ENCODE data around the gene GRK4.
"Not testable (repeated sequence)": the region's sequence is repeated elsewhere in the genome, so short reads cannot be mapped to it uniquely, and the experiment has no call there.

The GRK4 gene

DNA sequence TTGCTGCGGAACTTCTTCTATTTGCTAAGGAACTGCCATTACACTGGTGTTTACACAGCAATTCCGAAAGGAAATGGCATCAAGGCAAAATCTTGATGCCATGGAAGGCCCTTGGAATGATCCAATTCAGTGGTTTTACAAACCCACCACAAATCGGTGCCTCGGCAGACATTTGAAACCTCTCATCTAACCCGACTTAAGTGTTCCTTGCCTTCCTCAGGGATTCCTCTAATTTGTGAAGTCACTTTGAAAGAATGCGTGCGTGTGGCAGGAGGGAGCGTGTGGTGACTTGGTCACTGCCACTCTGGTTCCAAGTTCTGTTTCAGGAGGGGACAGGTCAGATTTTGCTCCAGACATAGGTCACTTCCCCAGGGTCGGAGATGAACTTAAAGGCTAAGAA lies 4.9 kb upstream of the GRK4 start:
- DNase-seq (ENCODE audit: low read depth in 2 of 2, low spot score in 1 of 2): no peak

DNA sequence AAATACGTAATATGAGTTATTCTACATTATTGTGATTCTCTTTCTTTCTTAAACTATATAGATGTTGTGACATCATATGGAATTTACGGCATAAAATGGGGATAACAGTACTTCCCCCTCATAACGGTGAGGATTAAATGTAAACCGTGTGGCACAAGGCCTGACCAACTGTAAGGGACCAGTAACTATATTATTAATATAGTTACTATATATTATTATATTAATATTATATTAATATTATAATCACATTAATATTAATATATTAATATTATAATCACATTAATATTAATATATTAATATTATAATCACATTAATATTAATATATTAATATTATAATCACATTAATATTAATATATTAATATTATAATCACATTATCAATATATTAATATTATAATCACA lies 2.9 kb upstream of the GRK4 start:
- DNase-seq (ENCODE audit: low read depth in 2 of 2, low spot score in 1 of 2): not testable (repeated sequence)

DNA sequence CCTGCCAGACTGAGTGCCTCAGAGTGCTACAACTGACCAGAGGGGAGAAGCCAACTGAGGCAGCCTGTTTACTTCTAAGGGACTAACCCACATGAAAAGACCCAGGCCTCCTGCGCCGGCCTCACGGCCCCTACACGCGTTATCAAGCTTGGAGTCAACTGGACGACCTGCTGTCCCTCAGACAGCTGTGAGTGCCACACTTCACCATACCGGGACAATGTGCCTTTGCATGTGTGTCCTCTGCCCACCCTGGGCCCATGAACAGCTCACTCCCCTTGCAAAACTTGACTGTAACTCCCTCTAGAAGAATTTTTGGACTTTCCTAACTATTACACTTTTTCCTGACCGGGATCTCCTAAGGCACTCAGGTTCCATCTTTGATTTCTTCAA lies 2.0 kb upstream of the GRK4 start:
- no peak for DNase-seq (ENCODE audit: low read depth in 2 of 2, low spot score in 1 of 2)

DNA sequence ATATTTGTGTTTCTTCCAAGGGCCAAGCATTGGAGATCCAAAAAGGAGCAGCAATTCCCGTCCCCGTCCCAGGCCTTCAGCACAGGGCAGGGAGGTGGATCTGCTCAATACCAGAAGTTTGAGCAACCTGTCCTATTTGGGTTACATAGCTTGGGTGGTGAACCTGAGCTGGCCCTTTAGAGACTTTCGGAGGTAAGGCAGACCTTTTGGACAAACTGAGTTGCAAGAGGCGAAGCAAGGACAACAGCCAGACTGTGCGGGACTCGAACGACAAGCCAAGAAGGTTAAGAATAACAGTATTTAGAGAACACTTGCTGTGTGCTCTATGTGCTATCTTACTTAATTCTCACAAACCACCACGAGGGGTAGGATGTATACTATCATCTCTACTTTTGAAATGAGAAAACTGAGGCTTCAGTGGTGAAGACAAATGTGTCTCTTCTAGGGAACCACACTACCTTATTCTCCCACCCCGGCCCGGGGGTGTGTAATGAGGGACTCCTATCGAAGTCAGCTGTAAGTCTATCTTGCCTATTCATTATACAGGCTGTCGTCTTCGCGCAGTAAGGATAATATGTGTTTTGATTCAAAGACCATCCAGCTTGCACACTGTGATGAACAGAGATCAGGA lies 1.4 kb upstream of the GRK4 start:
- DNase-seq (ENCODE audit: low read depth in 2 of 2, low spot score in 1 of 2): no peak

DNA sequence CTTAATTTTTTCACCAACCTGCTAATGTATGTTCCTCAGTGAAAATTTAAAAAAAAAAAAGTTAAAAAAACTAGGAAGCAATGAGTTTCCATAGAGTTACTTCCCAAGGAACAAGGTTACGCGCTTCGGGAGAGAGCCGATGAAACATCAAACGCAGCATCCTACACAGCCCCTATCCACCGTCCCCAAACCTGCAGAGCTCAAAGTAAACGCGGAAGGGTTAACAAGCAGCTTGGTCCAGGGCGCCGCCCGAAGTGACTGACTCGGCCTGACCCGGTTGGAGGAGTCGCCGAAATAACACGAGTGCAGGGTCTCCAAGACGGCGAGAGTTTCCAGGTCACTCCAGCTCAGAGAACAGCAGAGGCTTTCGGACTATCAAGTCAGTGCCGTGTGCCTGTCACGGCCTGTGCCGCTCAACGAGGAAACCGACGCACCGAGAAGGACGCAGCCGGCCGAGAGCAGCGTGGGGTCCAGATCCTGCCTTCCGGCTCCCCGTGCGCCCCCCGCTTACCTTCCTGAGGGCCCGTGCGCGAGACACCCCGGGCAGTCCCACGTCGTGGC lies 677 bp upstream of the GRK4 start:
- DNase-seq (ENCODE audit: low read depth in 2 of 2, low spot score in 1 of 2): no peak

DNA sequence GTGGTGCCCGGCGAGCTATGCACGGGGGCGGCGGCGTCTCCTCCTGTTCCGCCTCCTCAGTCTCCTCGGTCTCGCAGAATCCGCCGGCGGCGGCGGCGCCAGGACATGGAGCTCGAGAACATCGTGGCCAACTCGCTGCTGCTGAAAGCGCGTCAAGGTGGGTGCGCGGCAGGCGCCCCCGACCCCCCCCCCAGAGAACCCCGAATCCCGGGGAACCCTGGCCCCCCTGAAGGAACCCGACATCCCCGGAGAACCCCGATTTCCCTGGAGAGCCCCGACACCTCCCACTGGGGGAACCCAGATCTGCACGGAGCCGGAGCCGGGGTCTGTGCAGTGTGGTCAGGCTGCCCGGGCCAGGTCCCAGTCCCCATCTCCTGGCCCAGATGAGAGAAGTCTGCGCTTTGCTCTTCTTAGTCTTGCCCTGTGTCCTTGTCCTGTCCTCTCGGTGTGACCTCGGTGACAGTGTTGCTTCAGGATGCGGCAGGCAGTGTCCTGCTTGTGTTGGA lies 648 bp downstream of the GRK4 start:
- no peak for DNase-seq (ENCODE audit: low read depth in 2 of 2, low spot score in 1 of 2)

DNA sequence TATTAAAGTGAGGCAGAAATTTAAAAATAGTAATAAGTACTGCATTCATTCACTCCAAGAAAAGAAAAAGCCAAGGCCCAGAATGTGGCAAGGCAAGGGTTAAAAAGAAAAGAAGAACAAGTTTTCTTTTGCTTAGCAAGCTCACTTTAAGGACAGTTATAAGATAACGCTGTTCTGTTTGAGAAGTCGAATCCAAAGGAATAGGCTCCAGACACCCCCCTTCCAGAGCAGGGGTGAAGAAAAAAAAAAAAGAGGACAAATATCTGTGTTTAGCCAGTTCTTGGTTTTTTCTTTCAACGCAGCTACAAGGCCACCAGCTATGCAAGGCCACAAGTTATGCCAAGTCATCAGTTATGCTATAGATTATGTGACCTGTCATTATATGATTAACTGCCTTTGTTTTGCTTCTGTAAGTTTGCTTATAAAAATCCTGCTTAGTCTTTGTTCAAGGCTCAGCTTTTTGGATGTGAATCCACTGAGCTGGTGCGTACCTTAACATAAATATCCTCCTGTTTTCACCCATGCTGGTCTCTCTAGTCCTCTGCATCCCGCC lies 1.4 kb downstream of the GRK4 start:
- DNase-seq (ENCODE audit: low read depth in 2 of 2, low spot score in 1 of 2): no peak

DNA sequence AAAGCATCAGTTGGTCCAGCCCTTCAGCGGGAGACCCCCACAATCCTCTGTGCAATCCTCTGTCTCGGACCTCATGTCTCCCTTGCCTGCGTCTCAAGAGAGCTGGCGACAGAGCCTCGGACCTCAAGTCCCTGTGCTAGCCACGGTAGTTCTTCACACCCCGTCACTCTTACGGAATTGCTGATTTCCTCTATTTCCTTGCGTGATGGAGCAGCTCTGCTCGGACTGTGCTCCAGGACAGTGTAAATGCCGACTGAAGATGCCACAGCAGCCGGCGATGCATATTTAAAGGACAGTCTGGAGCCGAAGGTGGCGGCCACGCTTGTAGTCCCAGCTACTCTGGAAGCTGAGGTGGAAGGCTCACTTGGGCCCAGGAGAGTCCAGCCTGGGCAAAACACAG lies 1.9 kb downstream of the GRK4 start:
- DNase-seq (ENCODE audit: low read depth in 2 of 2, low spot score in 1 of 2): no peak

DNA sequence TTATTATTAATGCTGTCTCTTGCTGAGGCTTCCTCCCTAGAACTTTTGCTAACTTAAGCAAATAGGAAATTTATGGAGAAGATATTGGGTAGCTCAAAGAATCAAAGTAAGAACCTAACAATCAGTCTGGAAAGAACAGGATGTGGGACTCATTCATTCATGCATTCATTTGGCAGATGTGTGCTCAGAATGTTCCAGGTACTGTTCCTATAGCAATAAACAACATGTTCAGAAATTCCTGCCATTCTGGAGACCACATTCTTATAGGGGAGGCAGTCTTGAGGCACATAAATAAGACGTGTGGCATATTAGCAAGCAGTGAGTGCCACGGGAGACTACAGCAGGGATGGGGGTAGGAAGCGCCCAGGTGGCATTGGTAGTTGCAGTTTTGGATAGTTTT lies 5.0 kb downstream of the GRK4 start:
- DNase-seq (ENCODE audit: low read depth in 2 of 2, low spot score in 1 of 2): no peak

DNA sequence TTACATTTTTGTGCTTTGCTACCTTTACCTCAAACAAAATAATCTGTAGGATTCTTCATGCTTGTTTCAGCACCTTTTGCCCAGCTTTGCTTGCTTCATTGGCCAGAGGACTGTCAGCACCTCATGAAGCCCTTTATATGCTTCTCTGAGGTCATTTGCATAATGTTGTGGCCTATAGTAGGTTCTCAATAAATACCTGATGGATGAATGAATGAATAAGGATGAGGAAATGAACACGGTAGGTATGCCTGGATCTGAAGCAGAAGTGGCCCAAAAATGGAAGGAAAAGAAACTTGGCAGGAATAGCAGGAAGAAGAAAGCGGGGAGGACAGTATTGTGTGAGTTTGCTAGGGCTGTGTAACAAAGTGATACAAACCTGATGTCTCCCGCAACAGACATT lies 7.9 kb downstream of the GRK4 start:
- DNase-seq (ENCODE audit: low read depth in 2 of 2, low spot score in 1 of 2): no peak

DNA sequence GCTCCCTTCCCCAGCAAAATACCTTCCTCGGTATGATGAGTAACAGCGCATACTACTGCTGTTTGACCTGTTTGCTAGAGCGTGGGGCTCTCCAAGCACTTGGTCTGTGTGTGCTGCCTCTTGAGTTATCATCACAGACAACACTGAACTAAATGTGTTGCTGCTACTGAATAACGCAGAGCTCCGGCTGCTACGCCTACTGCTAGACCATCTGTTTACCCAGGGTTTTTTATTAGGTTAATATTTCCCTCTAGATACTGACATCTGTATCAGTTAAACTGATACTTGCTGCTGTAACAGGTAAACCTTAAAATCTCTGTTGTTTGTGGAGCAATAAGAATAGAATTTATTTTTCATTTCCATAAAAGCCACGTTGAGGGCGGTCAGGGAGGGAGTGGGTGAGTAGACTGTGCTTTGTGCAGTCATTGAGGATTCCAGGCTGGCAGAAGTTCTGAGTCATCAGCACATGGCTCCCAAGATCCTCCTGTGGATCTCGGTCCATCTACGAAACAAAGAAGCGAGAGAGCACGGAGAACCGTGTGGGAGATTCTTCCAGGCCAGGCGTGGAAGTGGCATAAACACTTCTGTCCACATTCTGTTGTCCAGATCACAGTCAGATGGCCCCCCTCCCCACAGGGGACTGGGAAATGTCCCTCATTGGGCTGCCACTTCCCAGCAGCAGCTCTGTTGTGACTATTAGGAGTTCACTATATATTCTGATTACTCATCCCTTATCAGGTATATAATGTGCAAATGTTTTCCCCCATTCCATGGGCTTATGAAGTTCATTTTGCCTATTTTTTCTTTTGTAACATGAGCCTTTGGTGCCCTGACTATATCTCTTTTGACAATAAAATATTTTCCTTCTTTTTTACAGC lies 14.1 kb downstream of the GRK4 start:
- no peak for DNase-seq (ENCODE audit: low read depth in 2 of 2, low spot score in 1 of 2)

DNA sequence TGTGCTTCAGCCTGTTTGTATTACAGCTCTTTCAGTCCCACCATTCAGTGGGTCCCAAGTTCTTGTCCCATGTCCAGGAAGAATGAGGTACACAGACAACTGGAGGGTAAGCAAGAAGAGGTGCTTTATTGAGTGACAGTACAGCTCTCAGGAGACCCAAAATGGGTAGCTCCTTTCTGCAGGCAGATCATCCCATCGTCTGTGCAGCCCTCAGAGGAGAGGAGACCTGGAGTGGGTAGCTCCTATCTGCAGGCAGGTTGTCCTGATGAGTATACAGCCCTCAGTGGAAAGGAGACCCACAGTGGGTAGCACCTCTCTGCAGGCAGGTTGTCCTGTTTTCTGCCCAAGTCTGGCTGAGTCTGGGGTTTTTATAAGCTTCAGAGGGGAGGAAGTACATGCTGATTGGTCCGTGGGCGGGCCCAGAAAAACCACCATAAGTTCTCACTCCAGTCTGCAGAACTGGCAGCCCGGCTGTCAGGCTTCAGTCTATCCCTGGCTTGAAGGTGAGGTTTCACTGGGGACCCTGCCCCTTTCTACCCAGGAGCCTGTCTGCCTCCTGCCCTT lies 18.0 kb downstream of the GRK4 start:
- DNase-seq (ENCODE audit: low read depth in 2 of 2, low spot score in 1 of 2): no peak

DNA sequence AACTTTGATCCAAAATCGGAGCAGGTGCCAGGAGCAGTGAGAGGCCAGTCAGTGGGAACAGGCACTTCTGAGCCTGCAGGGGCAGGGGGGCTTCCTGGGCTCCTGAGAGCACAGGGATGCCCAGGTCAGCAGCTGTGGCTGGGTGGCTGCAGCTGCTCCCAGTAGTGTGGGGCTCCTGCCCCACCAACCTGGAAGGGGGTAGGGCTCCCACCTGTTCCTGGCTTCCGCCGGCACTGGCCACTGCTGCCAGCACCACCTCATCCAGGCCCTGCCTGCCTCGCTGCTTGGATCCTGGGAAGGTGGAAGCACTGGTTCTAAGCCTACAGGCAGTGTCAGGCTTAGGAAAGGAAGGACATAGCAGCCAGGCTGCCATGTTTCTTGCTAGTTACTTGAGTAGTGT lies 18.6 kb downstream of the GRK4 start:
- no peak for DNase-seq (ENCODE audit: low read depth in 2 of 2, low spot score in 1 of 2)

DNA sequence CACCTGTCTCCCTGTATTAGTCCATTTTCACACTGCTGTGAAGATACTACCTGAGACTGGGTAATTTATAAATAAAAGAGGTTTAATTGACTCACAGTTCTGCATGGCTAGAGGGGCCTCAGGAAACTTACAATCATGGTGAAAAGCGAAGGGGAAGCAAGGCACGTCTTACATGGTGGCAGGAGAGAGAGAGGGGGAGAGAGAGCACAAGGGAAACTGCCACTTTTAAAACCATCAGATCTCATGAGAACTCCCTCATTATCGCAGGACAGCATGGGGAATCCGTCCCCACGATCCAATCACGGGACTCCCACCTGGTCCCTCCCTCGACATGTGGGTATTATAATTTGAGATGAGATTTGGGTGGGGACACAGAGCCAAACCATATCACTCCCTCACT lies 20.3 kb downstream of the GRK4 start:
- DNase-seq (ENCODE audit: low read depth in 2 of 2, low spot score in 1 of 2): not testable (repeated sequence)

DNA sequence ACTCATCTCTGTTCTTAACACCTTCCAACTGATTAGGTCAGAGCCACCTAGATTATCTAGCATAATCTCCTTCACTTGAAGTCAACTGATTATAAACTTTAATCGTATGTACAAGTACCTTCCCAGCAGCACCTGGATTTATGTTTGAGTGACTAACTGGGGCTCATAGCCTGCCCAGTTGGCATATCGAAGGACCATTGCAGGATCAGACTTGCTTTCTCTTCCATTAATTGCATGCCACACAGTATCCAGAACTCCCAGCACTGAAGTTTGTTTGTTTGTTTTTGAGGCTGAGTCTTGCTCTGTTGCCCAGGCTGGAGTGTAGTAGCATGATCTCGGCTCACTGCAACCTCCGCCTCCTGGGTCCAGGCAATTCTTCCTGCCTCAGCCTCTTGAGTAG lies 27.9 kb downstream of the GRK4 start:
- DNase-seq (ENCODE audit: low read depth in 2 of 2, low spot score in 1 of 2): no peak

DNA sequence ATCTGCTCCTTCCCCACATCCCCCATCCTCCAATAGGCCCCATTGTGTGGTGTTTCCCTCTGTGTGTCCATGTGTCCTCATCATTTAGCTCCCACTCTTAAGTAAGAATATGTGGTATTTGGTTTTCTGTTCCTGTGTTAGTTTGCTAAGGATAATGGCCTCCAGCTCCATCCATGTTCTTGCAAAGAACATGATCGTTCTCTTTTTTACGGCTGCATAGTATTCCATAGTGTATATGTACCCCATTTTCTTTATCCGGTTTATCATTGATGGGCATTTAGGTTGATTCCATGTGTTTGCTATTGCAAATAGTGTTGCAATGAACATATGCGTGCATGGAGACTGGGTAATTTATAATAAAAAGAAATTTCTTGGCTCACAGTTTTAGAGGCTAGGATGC lies 31.5 kb downstream of the GRK4 start:
- no peak for DNase-seq (ENCODE audit: low read depth in 2 of 2, low spot score in 1 of 2)

DNA sequence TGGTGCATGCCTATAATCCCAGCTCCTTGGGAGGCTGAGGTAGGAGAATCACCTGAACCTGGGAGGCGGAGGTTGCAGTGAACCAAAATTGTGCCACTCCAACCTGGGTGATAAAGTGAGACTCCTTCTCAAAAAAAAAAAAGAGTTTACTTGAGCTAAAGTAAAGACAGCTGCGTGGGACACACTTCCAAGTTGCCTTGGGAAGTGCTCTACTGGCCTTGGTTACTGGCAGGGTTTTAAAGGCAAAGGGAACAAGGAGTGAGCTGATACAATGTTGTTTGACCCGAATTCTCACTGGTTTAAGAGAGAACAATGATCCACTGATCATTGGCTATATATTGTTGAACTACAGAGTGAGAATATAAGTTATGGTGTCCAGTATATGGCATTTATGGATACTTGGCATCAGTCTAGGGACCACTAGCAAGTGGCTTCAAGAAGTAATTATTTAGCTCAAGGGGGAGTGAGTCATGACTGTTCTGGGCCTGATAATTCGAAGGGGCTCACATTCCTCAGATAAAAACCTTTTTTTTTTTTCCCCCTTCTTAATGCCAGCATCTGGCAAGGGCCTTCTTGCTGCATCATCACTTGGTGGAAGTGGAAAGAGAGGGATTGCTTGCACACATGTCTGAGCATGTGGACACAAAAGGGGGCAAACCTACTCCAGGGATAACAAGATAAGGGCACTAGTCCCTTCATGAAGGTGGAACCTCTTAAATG lies 32.3 kb downstream of the GRK4 start:
- no peak for DNase-seq (ENCODE audit: low read depth in 2 of 2, low spot score in 1 of 2)

DNA sequence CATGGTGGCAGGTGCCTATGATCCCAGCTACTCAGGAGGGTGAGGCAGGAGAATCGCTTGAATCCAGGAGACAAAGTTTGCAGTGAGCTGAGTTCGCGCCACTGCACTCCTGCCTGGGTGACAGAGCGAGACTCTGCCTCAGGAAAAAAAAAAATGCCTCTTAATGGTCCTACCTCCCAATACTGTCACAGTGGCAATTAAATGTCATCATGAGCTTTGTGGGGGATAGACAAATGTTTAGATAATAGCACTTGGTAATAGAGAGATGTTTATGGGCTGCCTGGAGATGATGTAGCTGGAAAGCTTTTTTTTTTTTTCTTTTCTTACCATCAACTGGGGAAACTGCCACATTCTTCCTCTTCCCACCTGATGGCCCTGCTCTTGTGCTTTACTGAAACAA lies 33.0 kb downstream of the GRK4 start:
- DNase-seq (ENCODE audit: low read depth in 2 of 2, low spot score in 1 of 2): no peak

DNA sequence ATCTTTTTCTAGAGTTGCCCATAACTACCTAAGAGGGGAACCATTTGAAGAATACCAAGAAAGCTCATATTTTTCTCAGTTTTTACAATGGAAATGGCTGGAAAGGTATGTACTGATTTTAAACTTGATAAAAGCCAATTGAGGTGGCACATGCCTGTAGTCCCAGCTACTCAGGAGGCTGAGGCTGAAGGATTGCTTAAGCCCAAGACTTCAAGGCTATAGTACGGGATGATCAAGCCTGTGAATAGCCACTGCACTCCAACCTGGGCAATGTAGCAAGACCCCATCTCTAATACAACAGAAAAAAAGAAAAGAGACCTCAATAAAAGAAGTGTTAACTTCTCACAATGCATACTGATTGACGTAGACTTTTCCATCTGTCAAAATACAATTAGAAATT lies 44.4 kb downstream of the GRK4 start:
- no peak for DNase-seq (ENCODE audit: low read depth in 2 of 2, low spot score in 1 of 2)

DNA sequence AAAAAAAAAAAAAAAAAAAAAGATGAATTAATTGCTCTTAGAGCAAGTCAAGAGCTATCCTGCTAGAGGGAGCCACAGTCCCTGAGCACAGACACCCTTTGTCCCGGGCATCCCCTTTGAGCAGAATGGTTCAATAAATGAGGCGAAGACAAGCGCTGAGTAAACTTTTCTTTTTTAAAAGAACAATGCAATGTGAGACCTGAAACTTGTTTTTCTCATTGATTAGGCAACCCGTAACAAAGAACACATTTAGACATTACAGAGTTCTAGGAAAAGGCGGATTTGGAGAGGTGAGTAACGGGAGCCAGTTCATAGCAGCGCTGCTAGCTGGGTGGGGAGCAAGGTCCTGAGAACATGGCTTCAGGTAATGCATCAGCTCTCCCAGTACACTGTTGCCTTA lies 46.1 kb downstream of the GRK4 start:
- no peak for DNase-seq (ENCODE audit: low read depth in 2 of 2, low spot score in 1 of 2)

DNA sequence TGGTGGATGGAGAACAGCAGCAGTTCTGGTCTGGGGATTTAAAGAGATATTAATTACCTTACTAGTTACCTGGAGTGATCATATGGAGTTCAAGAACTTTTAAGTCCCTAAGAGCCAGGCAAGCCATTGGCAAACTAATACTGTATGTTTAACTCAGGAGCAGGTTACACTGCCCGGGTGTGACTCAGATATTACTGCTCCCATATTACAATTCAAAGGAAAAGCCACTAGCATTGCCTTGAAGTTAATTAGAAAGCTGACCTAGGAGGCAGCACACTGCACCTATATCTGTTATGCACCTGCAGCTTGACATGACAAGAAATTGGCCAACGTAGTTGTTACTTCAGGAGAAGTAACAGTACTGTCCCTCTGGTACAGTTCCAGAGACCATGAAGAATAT lies 47.2 kb downstream of the GRK4 start:
- no peak for DNase-seq (ENCODE audit: low read depth in 2 of 2, low spot score in 1 of 2)
